Hippocampal formation (tissue), 2 donors: ENCODE data around the gene CD80.

Source experiments
- DNase-seq, 2 donors: peaks; one replicate each; lab custom pipeline; 2025; lab: John Stamatoyannopoulos, UW

CD80 gene

GRCh38 chr3:119497820-119498185 lies 61.6 kb downstream of the CD80 start:
- peak in 1 of 2 donors; percentile 1 for DNase-seq

GRCh38 chr3:119494597-119494996 lies 64.8 kb downstream of the CD80 start:
- no peak for DNase-seq

- DNase-seq, result no peak
Observed at GRCh38 chr3:119492810-119493209, 66.6 kb downstream of the CD80 start.

GRCh38 chr3:119492128-119492527 lies 67.3 kb downstream of the CD80 start:
- no peak for DNase-seq

- no peak for DNase-seq
Observed at GRCh38 chr3:119490153-119490552, 69.3 kb downstream of the CD80 start.

GRCh38 chr3:119485563-119485962 lies 73.9 kb downstream of the CD80 start:
- DNase-seq, result no peak

- DNase-seq, result no peak
Observed at GRCh38 chr3:119483101-119483500, 76.3 kb downstream of the CD80 start.

GRCh38 chr3:119481079-119481478 lies 78.3 kb downstream of the CD80 start:
- no peak for DNase-seq
